ENCODE measurements around the gene CLDN7. TPM values are rescaled to one million over a fixed set of nuclear protein-coding genes. Genes with fewer than 3 reads are reported as not detected.

The CLDN7 gene
- total RNA-seq, 1 experiment from 2014 or later: 147 TPM

DNA sequence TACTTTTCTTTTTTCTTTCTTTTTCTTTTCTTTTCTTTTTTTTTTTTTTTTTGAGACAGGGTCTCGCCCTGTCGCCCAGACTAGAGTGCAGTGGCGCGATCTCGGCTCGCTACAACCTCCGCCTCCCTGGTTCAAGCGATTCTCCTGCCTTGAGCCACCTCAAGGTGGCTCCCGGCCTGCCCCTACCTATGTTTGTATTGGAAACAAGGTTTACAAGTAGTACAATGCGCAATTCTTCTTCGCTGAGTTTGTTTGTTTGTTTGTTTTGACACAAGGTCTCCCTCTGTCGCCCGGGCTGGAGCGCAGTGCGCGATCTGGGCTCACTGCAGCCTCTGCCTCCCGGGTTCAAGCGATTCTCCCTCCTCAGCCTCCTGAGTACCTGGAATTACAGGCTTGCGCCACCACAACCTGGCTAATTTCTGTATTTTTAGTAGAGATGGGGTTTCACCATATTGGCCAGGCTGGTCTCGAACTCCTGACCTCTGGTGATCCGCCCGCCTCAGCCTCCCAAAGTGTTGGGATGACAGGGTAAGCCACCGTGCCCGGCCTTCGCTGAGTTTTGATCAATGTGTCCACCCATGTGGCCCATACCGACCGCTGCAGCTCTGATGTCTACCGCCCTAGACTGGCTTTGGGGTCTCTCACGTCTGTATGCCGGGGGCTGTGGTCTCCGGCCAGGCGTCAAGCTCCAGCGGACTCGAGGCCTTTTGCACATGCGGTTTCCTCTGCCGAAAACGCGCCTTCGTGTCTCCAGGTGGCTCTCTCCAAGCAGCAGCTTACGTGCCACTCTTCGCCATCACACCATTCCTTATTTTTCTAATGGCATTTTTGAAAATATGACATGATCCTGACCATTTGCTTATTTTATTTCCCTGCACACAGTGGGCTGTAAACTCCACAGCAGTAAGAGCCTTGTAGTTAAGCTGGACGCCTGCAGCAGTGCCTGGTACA, 33.2 kb upstream of the CLDN7 start:
- intact Hi-C loops (cut with micrococcal nuclease): loop anchor here (1.0 kb wide), 1 partner anchor 14 kb away; the partner anchor contains the start of gene SLC2A4
- H3K9me3 ChIP-seq (ENCODE audit: low read length): no peaks in the 10 kb centered on the region
- H3K4me3 ChIP-seq (ENCODE audit: low read length): peak overlapping the region; percentile 62
- H3F3A ChIP-seq (ENCODE audit: low read length, unreplicated experiment): no peaks in the 10 kb centered on the region
- H3K79me2 ChIP-seq (ENCODE audit: low read length): no peaks in the 10 kb centered on the region
- no peaks in the 10 kb centered on the region for H3K27me3 ChIP-seq (ENCODE audit: low read length)
- peak overlapping the region; percentile 87 for H2AFZ ChIP-seq (ENCODE audit: low read length)
- no peaks in the 10 kb centered on the region for H4K20me1 ChIP-seq (ENCODE audit: low read length)
- ATAC-seq: peak; percentile 39
- TF ChIP-seq EZH2 (IDR thresholded peaks at IDR 0.05; ENCODE audit: low read length, unreplicated experiment) (no peak), EZH2phosphoT487 (IDR thresholded peaks at IDR 0.05; ENCODE audit: borderline replicate concordance, low read length) (no peak)
- TF ChIP-seq, protein P1, sequence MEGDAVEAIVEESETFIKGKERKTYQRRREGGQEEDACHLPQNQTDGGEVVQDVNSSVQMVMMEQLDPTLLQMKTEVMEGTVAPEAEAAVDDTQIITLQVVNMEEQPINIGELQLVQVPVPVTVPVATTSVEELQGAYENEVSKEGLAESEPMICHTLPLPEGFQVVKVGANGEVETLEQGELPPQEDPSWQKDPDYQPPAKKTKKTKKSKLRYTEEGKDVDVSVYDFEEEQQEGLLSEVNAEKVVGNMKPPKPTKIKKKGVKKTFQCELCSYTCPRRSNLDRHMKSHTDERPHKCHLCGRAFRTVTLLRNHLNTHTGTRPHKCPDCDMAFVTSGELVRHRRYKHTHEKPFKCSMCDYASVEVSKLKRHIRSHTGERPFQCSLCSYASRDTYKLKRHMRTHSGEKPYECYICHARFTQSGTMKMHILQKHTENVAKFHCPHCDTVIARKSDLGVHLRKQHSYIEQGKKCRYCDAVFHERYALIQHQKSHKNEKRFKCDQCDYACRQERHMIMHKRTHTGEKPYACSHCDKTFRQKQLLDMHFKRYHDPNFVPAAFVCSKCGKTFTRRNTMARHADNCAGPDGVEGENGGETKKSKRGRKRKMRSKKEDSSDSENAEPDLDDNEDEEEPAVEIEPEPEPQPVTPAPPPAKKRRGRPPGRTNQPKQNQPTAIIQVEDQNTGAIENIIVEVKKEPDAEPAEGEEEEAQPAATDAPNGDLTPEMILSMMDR (conservative IDR thresholded peaks at IDR 0.05; ENCODE audit: low read depth, low read length): no peak; the same call in 1 of the 2 replicates
- ChIA-PET CTCF (interaction anchor here (0.9 to 1.5 kb wide), 3 partner anchors 9 to 250 kb away, joined by 3 to 14 read pairs (median 4); partner anchors contain the start of gene SLC2A4), POLR2A (ENCODE audit: unreplicated experiment) (no interaction called here)
- no peaks in the 10 kb centered on the region for H3K36me3 ChIP-seq (ENCODE audit: low read depth, low read length)
- peak; percentile 47 for DNase-seq
- no peaks in the 10 kb centered on the region for H3K9me2 ChIP-seq (replicated peaks; ENCODE audit: low read length)
- H3K4me2 ChIP-seq (ENCODE audit: low read length): peak overlapping the region; percentile 82
- H3K9ac ChIP-seq (ENCODE audit: low read length): no peak overlapping the region
- BruUV-seq (replicated peaks): no TSS peak
- no peak overlapping the region for H3K27ac ChIP-seq (ENCODE audit: low read length)
- H3K4me1 ChIP-seq (ENCODE audit: insufficient read depth, low read length): peaks cover 7% of the 10 kb centered on the region; the same call in 1 of the 2 replicates

DNA sequence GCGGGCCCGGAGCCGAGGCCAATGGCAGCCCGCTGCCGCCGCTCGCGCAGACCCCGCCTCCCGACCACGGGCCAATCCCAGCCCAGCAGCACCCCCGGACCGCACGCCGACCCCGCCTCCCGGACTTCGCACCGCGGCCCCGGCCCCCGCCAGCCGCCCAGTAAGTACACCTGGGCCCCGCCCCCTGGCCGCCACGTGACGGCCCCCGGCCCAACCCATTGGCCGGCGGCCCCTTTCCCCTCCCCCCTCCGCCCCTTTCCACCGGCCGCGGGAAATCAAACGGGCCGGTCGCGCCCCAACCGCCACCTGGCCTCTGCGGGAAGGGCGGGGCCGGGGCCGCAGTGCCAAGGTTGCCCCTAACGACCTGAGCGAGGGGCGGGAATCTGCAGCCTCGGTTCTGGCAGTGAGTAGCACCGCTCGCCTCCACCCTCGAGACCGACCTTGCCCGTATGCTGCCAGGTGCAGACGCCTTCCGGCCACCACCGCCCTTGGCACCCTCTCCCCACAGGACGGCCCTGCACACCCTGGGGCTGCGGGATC, 32.4 kb upstream of the CLDN7 start, which contains the start of gene YBX2:
Gene YBX2 (minus strand): TSS at position 26 of the 540 bp plus-strand sequence. CDS start 139 bp downstream, outside the sequence.
- CTCF ChIA-PET: no interaction called here
- no peaks in the 10 kb centered on the region for H4K20me1 ChIP-seq (ENCODE audit: low read length)
- H3F3A ChIP-seq (ENCODE audit: low read length, unreplicated experiment): no peaks in the 10 kb centered on the region
- H3K79me2 ChIP-seq (ENCODE audit: low read length): no peaks in the 10 kb centered on the region
- H3K27ac ChIP-seq (ENCODE audit: low read length): no peak within 1 kb of the TSS
- TF ChIP-seq, protein P1 (conservative IDR thresholded peaks at IDR 0.05; ENCODE audit: low read depth, low read length): no peak
- TF ChIP-seq EZH2 (IDR thresholded peaks at IDR 0.05; ENCODE audit: low read length, unreplicated experiment): no peak
- peak within 1 kb of the TSS; percentile 62 for H3K4me3 ChIP-seq (ENCODE audit: low read length)
- BruUV-seq (replicated peaks): no TSS peak
- peak within 1 kb of the TSS; percentile 82 for H3K4me2 ChIP-seq (ENCODE audit: low read length)
- H3K9me2 ChIP-seq (replicated peaks; ENCODE audit: low read length): no peaks in the 10 kb centered on the region
- peak; percentile 37 for ATAC-seq
- peak; percentile 49 for DNase-seq
- intact Hi-C loops (cut with micrococcal nuclease): no loop called here
- H3K9ac ChIP-seq (ENCODE audit: low read length): no peak within 1 kb of the TSS
- H3K9me3 ChIP-seq (ENCODE audit: low read length): no peaks in the 10 kb centered on the region
- H2AFZ ChIP-seq (ENCODE audit: low read length): peak within 1 kb of the TSS; percentile 87
- H3K27me3 ChIP-seq (ENCODE audit: low read length): no peaks in the 10 kb centered on the region
- peaks cover 7% of the 10 kb centered on the region; the same call in 1 of the 2 replicates for H3K4me1 ChIP-seq (ENCODE audit: insufficient read depth, low read length)
- H3K36me3 ChIP-seq (ENCODE audit: low read depth, low read length): no peaks in the 10 kb centered on the region
- POLR2A ChIA-PET (ENCODE audit: unreplicated experiment): no interaction called here
